CD4-positive, alpha-beta T cell treated with Interleukin-12 subunit alpha and Interleukin-12 subunit beta, for 1 hour (primary cell): ENCODE data around the gene SCAMP4.
"Not testable (repeated sequence)": the region's sequence is repeated elsewhere in the genome, so short reads cannot be mapped to it uniquely, and the experiment has no call there.

Experiments used
- DNase-seq: peaks from one replicate; pipeline ENCODE4 v3.0.0-alpha.2; 2020

SCAMP4 gene

DNA sequence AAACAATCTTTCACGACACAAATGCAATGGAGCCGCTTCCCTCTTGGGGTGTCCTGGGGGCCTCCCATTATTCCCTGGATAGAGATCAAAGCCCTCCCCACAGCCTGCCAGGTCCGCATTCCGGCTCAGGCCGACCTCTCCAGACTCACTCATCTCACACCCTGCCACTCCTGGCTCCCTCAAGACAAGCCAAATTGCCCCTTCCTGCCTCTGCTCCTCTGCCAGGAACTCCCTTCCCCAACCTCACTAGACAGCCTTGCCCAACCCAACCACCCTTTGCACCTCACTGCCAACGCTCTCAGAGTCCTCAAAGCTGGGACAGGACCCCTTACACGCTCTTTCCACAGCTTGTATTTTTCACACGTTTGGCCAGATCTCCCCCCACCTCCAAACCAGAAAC is 21.4 kb upstream of the SCAMP4 start:
- DNase-seq = peak; percentile 35

DNA sequence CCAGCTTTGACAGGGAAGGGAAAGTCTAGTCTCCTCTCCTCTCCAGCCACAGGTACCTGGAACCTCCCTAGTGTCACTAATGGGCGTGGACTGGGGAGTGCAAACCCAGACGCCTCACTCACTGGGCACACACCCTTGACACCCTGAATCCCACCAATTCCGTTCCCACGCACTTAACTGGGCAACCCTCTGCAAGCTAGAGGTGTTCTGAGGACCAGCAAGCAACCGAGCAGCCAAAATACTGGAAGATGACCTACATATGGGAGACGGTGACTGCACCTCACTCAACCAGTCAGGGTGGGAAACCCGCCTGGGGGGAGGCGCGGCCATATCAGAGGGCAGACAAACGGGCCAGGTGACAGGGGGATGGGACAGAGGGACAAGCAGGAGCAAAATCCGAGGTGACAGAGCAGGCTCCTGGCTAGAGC is 20.9 kb upstream of the SCAMP4 start:
- peak; percentile 69 for DNase-seq

DNA sequence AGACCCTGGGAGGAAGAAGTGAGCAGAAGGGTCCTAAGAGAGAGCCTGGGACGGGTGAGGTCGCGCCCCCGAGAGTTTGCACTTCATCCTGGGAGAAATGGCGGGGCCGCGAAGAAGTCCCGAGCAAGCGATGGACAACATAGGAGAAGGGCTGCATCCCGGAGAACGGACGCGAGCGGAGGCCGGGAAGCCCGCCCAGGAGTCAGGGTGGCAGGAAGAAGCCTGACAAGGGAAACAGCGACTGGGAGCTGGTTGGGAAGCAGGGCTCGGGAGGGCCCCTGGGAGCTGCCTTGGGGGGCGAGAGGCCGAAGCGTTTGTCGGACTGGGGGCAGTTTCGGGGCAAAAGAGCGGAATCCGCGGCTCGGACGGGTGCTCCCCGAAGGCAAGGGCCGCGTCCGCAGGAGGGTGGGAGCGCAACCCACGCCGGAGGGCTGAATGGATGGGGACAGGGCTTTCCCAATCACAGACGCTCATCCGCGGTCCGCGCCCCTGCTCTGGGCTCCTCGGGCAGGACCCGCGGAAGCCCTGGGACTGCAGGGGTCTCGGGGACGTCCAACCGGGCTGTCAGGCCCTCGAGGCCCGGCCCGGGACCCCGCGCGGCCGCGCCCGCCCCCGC is 20.4 kb upstream of the SCAMP4 start:
- DNase-seq = no peak

DNA sequence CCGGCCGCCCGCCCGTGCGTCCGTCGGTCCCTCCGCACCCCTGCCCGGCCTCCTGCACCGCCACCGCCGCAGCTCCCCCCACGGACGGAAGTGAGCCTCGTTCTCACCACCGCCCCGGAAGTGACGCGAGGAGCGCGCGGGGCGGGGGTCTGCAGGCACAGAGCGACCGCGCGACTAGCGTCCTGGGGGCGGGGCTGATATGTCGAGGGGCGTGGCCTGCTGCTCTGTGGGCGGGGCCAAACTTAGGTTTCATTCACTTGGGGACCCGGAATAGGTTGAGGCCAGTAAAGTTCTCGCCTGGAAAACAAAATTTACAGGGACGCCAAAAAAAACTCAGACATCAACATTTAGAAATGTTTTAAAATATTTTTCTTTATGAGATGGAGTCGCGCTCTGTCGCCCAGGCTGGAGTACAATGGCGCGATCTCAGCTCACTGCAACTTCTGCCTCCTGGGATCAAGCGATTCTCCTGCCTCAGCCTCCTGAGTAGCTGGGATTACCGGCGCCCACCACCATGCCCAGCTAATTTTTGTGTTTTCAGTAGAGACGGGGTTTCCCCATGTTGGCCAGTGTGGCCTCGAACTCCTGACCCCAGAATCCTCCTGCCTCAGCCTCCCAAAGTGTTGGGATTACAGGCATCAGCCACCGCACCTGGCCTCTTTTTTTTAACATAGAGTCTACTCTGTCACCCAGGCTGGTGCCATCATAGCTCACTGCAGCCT is 19.6 kb upstream of the SCAMP4 start, which contains the start of gene ABHD17A:
Gene ABHD17A (minus strand): TSS at position 99 of the 722 bp plus-strand sequence. CDS start 3,930 bp downstream, outside the sequence.
- DNase-seq = peak; percentile 95

DNA sequence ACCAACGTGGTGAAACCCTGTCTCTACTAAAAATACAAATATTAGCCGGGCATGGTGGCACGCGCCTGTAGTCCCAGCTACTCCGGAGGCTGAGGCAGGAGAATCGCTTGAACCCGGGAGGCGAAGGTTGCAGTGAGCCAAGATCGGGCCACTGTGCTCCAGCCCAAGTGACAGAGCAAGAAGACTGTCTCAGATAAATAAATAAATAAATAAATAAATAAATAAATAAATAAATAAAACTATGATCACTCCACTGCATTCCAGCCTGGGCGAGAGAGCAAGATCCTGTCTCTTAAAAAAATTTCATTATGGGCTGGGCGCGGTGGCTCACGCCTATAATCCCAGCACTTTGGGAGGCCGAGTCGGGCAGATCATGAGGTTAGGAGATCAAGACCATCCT is 18.8 kb upstream of the SCAMP4 start:
- not testable (repeated sequence) for DNase-seq

DNA sequence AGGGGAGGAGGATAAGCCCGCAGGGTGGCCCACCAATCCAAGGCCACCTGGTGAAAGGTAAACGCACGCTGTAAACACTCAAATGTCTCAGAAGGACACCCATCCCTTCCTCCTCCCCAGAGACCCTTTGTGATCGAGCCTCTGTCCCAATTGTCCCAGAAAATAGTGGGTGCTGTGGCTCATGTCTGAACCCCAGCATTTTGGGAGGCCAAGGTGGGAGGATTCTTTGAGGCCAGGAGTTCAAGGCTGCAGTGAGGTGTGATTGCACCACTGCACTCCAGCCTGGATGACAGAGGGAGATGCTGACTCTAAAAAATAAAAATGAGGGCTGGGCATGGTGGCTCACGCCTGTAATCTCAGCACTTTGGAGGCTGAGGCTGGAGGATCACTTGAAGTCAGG is 16.8 kb upstream of the SCAMP4 start:
- no peak for DNase-seq

DNA sequence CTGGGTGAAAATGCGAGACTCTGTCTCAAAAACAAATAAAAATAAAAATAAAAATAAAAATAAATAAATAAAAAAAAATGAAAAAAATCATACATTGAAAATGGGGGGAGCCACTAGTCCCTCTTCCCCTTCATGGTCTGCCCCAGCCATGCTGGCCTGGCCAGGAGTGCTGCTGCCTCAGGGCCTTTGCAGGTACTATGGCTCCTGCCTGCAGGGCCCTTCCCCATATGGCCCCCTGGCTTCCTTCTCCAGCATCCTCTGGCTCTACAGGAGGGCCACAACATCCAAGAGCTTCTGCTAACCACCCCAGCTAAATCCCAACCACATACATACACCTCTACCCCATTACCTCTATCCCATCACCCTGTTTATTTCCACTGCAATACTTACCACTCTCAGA is 15.3 kb upstream of the SCAMP4 start:
- DNase-seq = no peak

DNA sequence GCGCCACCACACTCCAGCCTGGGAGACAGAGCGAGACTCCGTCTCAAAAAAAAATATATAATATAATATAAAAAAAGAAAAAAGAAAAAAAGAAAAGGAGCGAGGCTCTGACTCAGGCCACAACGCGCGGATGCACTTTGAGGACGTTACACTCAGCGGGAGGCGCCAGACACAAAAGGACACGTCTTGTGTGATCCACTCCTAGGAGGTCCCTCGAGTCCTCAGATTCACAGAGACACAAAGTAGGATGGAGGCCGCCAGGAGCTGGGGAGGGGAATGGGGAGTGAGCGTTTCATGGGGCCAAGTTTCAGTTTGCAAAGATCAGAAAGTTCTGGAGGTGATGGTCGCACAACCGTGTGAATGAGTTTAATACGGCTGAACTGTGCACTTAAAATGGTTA is 11.4 kb upstream of the SCAMP4 start:
- no peak for DNase-seq

DNA sequence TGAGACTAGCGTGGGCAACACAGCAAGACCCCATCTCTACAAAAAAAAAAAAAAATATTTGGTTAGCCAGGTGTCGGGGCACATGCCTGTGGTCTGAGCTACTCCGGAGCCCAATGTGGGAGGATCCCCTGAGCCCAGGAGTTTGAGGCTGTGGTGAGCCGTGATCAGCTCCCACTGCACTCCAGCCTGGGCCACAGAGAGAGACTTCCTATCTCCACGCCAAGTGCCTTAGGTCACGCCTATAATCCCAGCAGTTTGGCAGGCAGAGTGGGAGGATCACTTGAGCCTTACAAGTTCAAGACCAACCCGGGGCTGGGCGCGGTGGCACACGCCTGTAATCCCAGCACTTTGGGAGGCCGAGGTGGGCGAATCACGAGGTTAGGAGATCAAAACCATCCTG is 8.7 kb upstream of the SCAMP4 start:
- DNase-seq = no peak

DNA sequence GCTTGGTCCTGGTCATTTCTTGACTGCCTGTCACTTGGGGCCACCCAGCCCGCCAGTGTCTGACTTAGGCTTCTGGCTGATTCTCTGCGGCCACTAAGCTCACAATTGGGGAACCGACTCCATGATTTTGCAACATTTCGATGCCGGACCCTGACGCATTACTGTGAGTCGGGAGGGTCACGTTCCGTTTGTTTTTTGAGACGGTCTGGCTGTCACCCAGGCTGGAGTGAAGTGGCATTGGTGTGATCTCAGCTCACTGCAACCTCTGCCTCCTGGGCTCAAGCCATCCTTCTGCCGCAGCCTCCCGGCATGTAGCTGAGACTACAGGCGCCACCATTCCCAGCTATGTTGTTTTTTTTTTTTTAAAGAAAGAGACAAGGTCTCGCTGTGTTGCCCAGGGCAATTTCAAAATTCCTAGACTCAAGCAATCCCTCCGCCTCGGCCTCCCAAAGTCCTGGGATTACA is 3.2 kb upstream of the SCAMP4 start:
- peak; percentile 28 for DNase-seq

DNA sequence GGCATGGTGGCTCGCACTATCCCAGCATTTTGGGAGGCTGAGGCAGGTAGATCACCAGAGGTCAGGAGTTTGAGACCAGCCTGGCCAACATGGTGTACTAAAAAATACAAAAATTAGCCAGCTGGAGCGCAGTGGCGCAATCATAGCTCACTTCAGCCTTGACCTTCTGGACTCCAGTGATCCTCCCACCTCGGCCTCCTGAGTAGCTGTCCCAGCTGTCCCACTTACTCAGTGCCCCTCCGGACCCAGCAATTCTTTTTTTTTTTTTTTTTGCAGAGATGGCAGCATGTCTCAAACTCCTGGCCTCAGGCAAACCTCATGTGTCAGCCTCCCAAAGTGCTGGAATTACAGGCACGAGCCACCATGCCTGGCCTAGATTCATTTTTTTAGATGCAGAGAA is 2.3 kb upstream of the SCAMP4 start:
- no peak for DNase-seq

DNA sequence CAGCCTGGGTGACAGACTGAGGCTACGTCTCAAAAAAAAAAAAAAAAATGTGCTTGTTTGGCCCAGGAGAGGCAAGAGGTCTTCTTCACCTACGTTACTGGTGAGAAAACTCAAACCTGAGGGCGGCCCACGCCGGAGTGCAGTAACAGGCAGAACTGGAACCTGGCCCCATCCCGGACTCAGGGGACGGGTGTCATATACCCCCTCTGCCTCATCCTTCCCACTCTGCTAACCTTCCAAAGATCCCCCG is 414 bp upstream of the SCAMP4 start:
- no peak for DNase-seq

DNA sequence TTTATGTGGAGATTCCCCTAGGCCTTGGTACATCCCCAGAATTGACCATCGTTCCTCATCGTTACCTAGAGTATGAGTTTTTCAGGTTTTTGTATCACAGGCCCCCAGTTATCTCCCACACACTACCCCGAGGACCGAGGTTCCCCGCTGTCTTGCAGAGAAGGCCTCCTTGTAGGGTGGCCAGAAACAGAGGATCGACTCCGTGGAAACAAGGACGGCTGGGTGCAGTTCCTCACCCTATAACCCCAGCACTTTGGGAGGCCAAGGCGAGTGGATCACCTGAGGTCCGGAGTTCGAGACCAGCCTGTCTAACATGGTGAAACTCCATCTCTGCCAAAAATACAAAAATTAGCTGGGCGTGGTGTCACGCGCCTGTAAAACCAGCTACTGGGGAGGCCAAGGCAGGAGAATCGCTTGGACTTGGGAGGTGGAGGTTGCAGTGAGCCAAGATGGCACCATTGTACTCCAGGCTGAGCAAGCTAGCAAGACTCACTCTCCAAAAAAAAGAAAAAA is 720 bp downstream of the SCAMP4 start:
- DNase-seq = no peak

DNA sequence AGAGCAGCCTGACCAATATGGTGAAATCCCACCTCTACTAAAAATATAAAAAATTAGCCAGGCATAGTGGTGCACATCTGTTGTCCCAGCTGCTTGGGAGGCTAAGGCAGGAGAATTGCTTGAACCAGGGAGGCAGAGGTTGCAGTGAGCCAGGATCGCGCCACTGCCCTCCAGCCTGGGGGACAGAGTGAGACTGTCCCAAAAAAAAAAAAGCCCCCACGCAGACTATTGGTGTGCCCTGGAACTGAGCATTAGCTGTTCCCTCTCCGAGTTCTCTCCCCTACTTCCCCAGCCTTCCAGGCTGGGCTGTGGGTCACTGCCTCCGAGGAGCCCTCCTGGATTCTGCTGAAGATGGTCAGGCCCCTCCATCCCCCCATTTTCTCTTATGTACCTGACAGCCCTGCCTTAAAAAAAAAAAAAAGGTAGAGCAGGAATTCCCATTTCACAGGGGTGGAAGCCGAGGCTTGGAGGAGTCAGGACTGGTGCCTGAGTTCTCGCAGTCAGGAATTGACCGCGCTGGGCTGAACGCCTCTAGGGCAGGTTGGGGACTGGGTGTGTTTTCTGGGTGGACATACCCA is 1.9 kb downstream of the SCAMP4 start:
- DNase-seq = no peak

DNA sequence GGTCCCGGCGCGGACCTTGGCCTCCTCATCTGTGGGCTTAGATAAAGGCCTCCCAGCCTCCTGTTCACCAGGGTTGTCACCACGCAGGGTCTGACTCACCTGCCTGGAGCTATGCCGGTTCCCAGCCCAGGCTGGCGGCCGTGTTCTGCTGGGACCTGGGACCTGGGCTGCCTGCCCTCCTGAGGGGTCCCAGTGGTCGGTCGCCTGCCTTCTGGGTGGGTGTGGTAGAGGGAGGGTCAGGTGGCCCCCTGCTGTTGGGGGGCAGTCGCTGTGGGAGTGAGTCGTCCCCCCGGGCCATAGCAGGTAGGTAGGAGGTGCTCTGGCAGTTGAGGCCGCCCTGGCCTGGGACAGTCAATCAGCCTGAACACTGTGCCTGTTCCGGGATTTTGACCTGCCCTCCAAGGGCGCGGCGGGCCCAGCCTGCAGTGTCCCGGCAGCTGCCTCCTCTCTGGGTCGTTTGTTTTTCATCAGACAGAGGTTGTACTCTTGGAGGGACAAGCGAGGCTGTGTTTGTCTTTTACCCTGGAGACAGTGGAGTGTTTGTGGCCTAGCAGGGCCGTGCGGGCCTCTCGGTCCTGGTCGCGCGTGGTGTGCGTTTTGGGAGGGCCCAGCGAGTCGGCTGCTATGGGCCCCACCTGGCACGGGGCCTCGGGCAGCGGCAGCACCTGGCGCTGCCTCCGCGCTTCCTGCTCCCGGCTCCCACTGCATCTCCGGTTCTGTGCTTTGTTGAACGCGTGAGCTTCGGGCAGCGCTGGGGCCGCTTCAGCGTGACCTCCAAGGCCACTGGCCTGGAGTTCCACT is 2.6 kb downstream of the SCAMP4 start:
- no peak for DNase-seq

DNA sequence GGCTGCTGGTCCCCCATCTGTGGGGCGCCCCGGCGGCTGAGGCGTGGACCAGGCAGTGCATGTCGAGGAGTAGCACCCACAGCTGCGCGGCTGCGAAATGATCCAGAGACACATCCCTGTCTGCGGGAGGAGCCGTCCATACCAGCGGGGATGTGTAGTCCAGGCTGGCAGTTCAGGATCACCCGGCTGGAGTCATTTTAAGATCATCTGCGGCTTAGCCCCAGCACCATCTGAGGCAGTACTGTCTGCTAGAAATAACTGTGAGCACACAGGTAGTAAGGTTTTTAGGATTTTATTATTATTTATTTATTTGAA is 3.1 kb downstream of the SCAMP4 start:
- DNase-seq = no peak

DNA sequence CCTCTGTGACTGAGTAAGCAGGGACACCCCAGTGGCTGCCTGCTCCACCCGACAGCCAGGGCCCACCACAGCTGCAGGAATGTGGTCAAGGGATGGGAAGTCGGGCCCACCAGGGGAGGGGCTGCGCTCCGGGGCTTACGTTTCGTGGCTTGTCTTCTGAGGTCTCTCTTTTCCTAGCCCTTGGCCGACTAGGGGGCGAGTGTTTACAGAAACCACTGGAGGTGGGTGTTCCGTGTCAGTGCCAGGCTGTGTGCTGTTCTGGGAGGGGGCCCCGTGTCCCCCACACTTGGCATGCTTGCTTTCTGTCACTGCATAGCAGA is 4.5 kb downstream of the SCAMP4 start:
- no peak for DNase-seq

DNA sequence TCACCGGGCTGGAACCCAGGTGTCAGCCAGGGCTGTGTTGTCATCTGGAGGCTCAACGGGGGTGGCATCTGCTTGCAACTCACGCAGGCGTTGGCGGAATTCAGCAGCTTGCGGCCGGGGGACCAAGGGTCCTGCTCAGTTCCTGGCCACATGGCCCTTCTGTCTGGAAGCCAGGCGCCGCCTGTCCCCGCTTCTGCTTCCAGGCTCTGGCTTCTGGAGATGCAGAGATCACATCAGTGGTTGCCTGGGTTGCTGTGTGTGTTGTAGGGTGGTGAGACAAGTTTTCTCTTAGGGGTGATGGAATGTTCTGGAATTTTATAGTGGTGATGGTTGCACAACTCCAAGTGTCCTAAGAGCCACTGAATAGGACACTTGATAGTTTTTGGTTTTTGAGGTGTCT is 5.0 kb downstream of the SCAMP4 start:
- no peak for DNase-seq

DNA sequence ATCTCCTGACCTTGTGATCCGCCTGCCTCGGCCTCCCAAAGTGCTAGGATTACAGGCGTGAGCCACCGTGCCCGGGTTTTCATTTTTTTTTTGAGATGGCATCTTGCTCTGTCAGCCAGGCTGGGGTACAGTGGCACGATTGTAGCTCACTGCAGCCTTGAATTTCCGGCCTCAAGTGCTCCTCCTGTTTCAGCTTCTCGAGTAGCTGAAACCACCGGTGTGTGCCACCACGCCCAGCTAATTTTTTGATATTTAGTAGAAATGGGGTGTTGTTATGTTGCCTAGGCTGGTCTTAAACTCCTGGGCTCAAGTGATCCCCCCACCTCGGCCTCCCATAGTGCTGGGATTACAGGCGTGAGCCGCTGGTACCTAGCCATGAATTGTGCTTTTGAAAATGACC is 5.9 kb downstream of the SCAMP4 start:
- no peak for DNase-seq

DNA sequence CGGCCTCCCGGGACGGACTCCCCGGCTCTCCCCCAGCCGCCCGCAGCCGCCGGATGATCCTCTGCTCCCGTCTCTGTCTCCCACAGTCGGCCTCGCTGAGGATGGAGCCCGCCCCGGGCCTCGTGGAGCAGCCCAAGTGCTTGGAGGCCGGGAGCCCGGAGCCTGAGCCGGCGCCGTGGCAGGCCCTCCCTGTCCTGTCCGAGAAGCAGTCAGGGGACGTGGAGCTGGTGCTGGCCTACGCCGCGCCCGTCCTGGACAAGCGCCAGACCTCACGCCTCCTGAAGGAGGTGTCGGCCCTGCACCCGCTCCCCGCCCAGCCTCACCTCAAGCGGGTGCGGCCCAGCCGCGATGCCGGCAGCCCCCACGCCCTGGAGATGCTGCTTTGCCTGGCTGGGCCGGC is 6.8 kb downstream of the SCAMP4 start:
- DNase-seq = no peak

DNA sequence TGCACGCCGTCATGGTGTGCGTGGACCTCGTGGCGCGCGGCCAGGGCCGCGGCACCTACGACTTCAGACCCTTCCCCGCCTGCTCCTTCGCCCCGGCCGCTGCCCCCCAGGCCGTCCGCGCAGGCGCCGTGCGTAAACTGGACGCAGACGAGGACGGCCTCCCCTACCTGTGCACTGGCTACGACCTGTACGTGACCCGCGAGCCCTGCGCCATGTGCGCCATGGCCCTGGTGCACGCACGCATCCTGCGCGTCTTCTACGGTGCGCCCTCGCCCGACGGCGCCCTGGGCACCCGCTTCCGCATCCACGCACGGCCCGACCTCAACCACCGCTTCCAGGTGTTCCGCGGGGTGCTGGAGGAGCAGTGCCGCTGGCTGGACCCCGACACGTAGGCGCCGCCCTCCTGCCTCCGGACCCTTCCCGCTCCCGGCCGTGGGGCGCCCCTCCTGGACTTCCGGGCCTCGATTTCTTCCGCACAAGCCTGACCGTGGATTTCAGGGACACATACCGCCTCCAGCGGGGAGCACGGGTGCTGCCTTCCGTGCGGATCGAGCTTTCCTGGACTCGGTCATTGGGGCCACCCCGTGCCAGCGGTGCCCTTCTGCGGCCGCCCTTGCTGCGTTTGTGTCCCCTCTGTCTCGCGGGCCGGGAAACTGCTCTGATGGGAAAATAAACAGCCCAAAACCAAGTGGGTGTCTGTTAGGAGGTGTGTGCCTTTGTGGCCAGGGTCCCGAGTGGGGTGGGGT is 7.7 kb downstream of the SCAMP4 start:
- no peak for DNase-seq

DNA sequence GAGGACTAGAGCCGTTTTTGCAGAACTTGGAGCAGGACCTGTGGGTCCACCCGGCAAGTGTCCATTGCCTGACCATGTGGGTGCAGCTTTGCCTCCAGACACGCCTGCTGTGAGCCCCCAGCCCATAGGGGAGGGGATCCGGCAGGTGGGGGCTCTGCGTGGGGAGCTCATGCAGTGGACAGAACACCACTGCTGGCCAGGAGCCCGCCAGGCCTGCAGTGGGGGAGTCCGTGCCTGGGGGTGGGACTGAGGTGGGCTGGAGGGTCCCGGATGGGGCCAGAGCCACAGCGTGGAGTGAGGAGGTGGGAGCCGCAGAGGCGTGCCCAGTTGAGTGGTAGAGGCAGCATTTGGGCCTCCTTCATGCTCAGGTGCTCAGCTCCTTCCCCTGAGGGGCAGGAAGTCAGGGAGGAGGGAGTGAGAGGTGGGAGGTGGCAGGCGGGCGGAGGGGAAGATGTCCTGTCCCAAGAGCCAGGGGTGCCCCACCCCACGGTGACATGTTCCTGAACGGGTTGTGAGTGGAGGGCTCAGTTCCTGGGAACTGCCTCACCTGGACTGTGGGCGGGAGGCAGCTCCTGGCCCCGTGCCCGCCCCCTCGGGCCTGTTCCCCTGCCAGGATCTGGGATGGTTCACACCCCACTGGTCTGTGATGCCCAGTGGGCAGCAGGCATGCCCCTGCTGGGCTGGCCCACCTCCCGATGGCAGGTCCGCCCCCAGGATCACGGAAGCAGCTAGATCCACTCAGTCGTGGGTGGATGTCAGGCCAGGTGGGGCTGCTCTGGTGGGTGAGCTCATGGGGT is 8.8 kb downstream of the SCAMP4 start:
- DNase-seq = no peak
